IMR-90 (cell line): ENCODE measurements around the gene NAGPA. TPM values are rescaled to one million over a fixed set of nuclear protein-coding genes. Genes with fewer than 3 reads are reported as not detected.

Source experiments
- ATAC-seq: fragments of 200-7000 bp; cut with Tn5 transposase; 2 replicates; pipeline ENCODE4 v1.9.1; 2020; ENCODE audit warnings: low read depth, mild to moderate bottlenecking, moderate library complexity
- BruUV-seq: library from RNA; stranded (reverse); fragments of 400-500 nt; replicated peaks from 2 replicates; lab custom pipeline; 2021; lab: Mats Ljungman, UMichigan
- CTCF ChIA-PET: fragments of 300-600 bp; formaldehyde crosslinking; extraction: SDS; loops from one replicate; lab custom pipeline; 2021; ENCODE audit warnings: antibody characterized with exemption; lab: Yijun Ruan, JAX
- POLR2A ChIA-PET: fragments of 300-600 bp; sonication (Branson Sonifier 250); formaldehyde crosslinking; loops from one replicate; lab custom pipeline; 2022; ENCODE audit warnings: antibody characterized with exemption; ENCODE audit not compliant: unreplicated experiment; lab: Charles Lee
- DNase-seq: peaks from one replicate; pipeline ENCODE4 v3.0.0; 2013
- H2AFZ ChIP-seq: replicated peaks from 2 replicates; pipeline ENCODE3; 2013; ENCODE audit warnings: low read length, mild to moderate bottlenecking; ENCODE audit not compliant: poor library complexity
- H2AK5ac ChIP-seq: 2 replicates; pipeline ENCODE4 v1.6.1; 2013; ENCODE audit warnings: low read depth, low read length, inconsistent platforms
- H2AK9ac ChIP-seq: replicated peaks from 2 replicates; pipeline ENCODE3; 2013; ENCODE audit warnings: mild to moderate bottlenecking, low read depth, low read length, moderate library complexity; ENCODE audit not compliant: poor library complexity
- H2BK120ac ChIP-seq: 2 replicates; pipeline ENCODE4 v1.6.1; 2013; ENCODE audit warnings: low read depth, low read length, inconsistent platforms
- H2BK15ac ChIP-seq: 3 replicates; pipeline ENCODE4 v1.6.1; 2013; ENCODE audit warnings: low read depth, low read length, inconsistent platforms
- H2BK20ac ChIP-seq: 2 replicates; pipeline ENCODE4 v1.6.1; 2013; ENCODE audit warnings: low read depth, mild to moderate bottlenecking, inconsistent platforms, low read length, moderate library complexity
- H2BK5ac ChIP-seq: 2 replicates; pipeline ENCODE4 v1.6.1; 2013; ENCODE audit warnings: mild to moderate bottlenecking, low read depth, low read length, inconsistent platforms; ENCODE audit not compliant: poor library complexity, severe bottlenecking
- H3K14ac ChIP-seq: replicated peaks from 2 replicates; pipeline ENCODE4 v1.6.1; 2013; ENCODE audit warnings: low read depth, low read length, inconsistent platforms
- H3K18ac ChIP-seq: 2 replicates; pipeline ENCODE4 v1.6.1; 2013; ENCODE audit warnings: low read depth, low read length, control low read depth
- H3K23ac ChIP-seq: 2 replicates; pipeline ENCODE4 v1.6.1; 2013; ENCODE audit warnings: low read depth, low read length, inconsistent platforms
- H3K27ac ChIP-seq: 2 replicates; pipeline ENCODE4 v1.5.1; 2013; ENCODE audit warnings: mild to moderate bottlenecking, control low read depth, low read length; ENCODE audit not compliant: insufficient read depth
- H3K27me3 ChIP-seq: 2 replicates; pipeline ENCODE4 v1.6.1; 2013; ENCODE audit warnings: low read length; ENCODE audit not compliant: control insufficient read depth, insufficient read depth
- H3K36me3 ChIP-seq: 2 replicates; pipeline ENCODE4 v1.6.1; 2013; ENCODE audit warnings: low read length, mixed read lengths; ENCODE audit not compliant: control insufficient read depth, insufficient read depth
- H3K4ac ChIP-seq: 2 replicates; pipeline ENCODE4 v1.6.1; 2013; ENCODE audit warnings: low read depth, low read length, inconsistent platforms
- H3K4me1 ChIP-seq: 2 replicates; pipeline ENCODE4 v1.6.1; 2013; ENCODE audit warnings: low read length, mixed read lengths; ENCODE audit not compliant: control insufficient read depth, insufficient read depth
- H3K4me2 ChIP-seq: 2 replicates; pipeline ENCODE4 v1.6.1; 2013; ENCODE audit warnings: low read depth, mild to moderate bottlenecking, control low read depth, low read length, moderate library complexity
- H3K4me3 ChIP-seq: 2 replicates; pipeline ENCODE4 v1.5.1; 2013; ENCODE audit warnings: low read depth, mild to moderate bottlenecking, control low read depth, low read length, moderate library complexity; ENCODE audit not compliant: insufficient read depth
- H3K56ac ChIP-seq: 2 replicates; pipeline ENCODE4 v1.6.1; 2013; ENCODE audit warnings: low read length, inconsistent platforms; ENCODE audit not compliant: insufficient read depth; ENCODE audit errors: extremely low read depth
- H3K79me1 ChIP-seq, 2 experiments: 2 replicates each; pipeline ENCODE4 v1.6.1; 2013; ENCODE audit warnings: low read length in 2 of 2, inconsistent platforms in 1 of 2, low read depth in 1 of 2
- H3K9ac ChIP-seq: 2 replicates; pipeline ENCODE4 v1.6.1; 2013; ENCODE audit warnings: low read depth, low read length, control low read depth
- H3K9me1 ChIP-seq: 2 replicates; pipeline ENCODE4 v1.6.1; 2013; ENCODE audit warnings: low read length, inconsistent platforms; ENCODE audit not compliant: insufficient read depth
- H3K9me3 ChIP-seq: 2 replicates; pipeline ENCODE4 v1.6.1; 2013; ENCODE audit warnings: low read length; ENCODE audit not compliant: control insufficient read depth, insufficient read depth
- H4K20me1 ChIP-seq: 2 replicates; pipeline ENCODE4 v1.6.1; 2013; ENCODE audit warnings: low read length, inconsistent platforms; ENCODE audit not compliant: insufficient read depth
- H4K5ac ChIP-seq: 2 replicates; pipeline ENCODE4 v1.6.1; 2013; ENCODE audit warnings: mild to moderate bottlenecking, low read depth, low read length, control low read depth
- H4K8ac ChIP-seq, 2 experiments: 2 replicates each; pipeline ENCODE4 v1.6.1; 2013; ENCODE audit warnings: low read depth in 2 of 2, low read length in 2 of 2, control low read depth in 1 of 2, inconsistent platforms in 1 of 2
- H4K91ac ChIP-seq: 2 replicates; pipeline ENCODE4 v1.6.1; 2013; ENCODE audit warnings: low read depth, low read length, inconsistent platforms; ENCODE audit not compliant: insufficient read depth
- BHLHE40 ChIP-seq: fragments of 150-350 bp; IDR thresholded peaks from 2 replicates; pipeline ENCODE4 v1.6.1; 2016; ENCODE audit warnings: mild to moderate bottlenecking, low read depth, low read length
- CHD1 ChIP-seq: IDR thresholded peaks from 2 replicates; pipeline ENCODE4 v1.6.1; 2012; ENCODE audit warnings: low read depth, low read length, improper control_type of control experiment
- FOS ChIP-seq: fragments of 150-350 bp; IDR thresholded peaks from 2 replicates; pipeline ENCODE4 v1.6.1; 2016; ENCODE audit warnings: low read depth, low read length
- MAFK ChIP-seq: IDR thresholded peaks from 2 replicates; pipeline ENCODE4 v1.6.1; 2012; ENCODE audit warnings: low read depth, low read length, improper control_type of control experiment
- NFE2L2 ChIP-seq: fragments of 150-350 bp; IDR thresholded peaks from 2 replicates; pipeline ENCODE4 v1.6.1; 2016; ENCODE audit warnings: low read depth, mild to moderate bottlenecking, low read length
- POLR2A ChIP-seq: IDR thresholded peaks from 2 replicates; pipeline ENCODE4 v1.6.1; 2012; ENCODE audit warnings: mild to moderate bottlenecking, low read depth, low read length
- RFX5 ChIP-seq: IDR thresholded peaks from 2 replicates; pipeline ENCODE4 v1.8.0; 2012; ENCODE audit warnings: low read depth, mild to moderate bottlenecking, low read length, moderate library complexity
- WGBS, 2 experiments: methylation state at CpG; one replicate each; pipeline versions ENCODE4 v1.1.5 to v1.1.7; 2013; ENCODE audit warnings: missing lambda C conversion rate in 2 of 2; ENCODE audit not compliant: insufficient read length in 1 of 2; ENCODE audit errors: extremely low coverage in 2 of 2; 5-methylcytosine and 5-hydroxymethylcytosine counted together
- dilution Hi-C: fragments of 300-500 bp; cut with HindIII; formaldehyde crosslinking; loops from one replicate; pipeline ENCODE4 v1.14.3; 2018; ENCODE audit warnings: low sequenced_read_pairs; ENCODE audit not compliant: unreplicated experiment
- in situ Hi-C: fragments of 300-500 bp; cut with MboI; formaldehyde crosslinking; loops from 3 replicates; pipeline ENCODE4 v1.14.3; 2019; ENCODE audit warnings: low sequenced_read_pairs, inconsistent platforms, mixed read lengths
- intact Hi-C: fragments of 100-400 bp; cut with micrococcal nuclease; formaldehyde crosslinking; loops from 2 replicates; pipeline ENCODE4 v1.10.0; 2022
- polyA plus RNA-seq, 3 experiments: library from polyadenylated mRNA; depleted of rRNA; stranded (reverse); fragments of >200 nt; gene quantifications; 2 replicates each; pipeline ENCODE4 v1.2.3, GENCODE V29; 2012; ENCODE audit warnings: low replicate concordance in 1 of 3
- total RNA-seq: library from RNA; depleted of rRNA; stranded (reverse); fragments of >200 nt; gene quantifications from 2 replicates; pipeline ENCODE4 v1.2.3, GENCODE V29; 2012

The NAGPA gene
- total and polyA plus RNA-seq, 2 of the 4 experiments (the other 2 are of a cell fraction): 6.5 to 12.2 TPM

DNA sequence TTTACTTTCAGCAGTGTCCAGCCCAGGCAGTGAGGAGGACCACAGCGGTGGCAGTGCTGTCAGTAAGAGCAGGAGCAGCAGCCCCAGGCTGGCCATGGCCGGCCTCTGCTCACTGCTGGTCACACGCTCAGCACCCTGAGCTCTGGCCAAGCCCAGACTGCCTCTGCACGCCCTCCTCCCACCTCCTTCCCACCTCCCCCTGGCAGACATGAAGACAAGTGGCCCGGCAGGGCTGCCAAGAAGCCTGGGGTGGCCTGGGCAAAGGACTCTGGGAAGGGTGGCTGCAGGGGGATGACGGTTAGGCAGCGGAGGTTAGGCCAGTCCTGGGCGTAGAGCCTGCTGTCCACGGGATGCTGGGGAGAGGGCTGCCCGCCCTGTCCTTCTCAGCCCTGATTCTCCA is 32.1 kb upstream of the NAGPA start, which contains the start of gene C16orf89:
TSS of gene C16orf89 (minus strand) at position 144 of the 400 bp plus-strand sequence. CDS start at position 96, 48 bp downstream.
- Histone ChIP-seq H3K27ac (no peak within 1 kb of the TSS), H3K9me1 (peaks cover 3% of the 10 kb centered on the region; the same call in 1 of the 2 replicates), H4K91ac (no peak within 1 kb of the TSS), H3K79me1 (no peaks in the 10 kb centered on the region), H3K4ac (no peak within 1 kb of the TSS), H3K18ac (no peak within 1 kb of the TSS; the same call in 1 of the 2 replicates), H2AFZ (peak within 1 kb of the TSS; percentile 39), H3K4me2 (peak within 1 kb of the TSS; percentile 63; the same call in 1 of the 2 replicates), H3K23ac (no peak within 1 kb of the TSS), H2BK5ac (no peak within 1 kb of the TSS), H3K4me1 (peaks cover 6% of the 10 kb centered on the region; the same call in 1 of the 2 replicates), H2AK5ac (no peak within 1 kb of the TSS), H3K4me3 (no peak within 1 kb of the TSS), H4K5ac (no peak within 1 kb of the TSS; the same call in 1 of the 2 replicates), H3K9ac (no peak within 1 kb of the TSS), H3K9me3 (no peaks in the 10 kb centered on the region), H2AK9ac (no peak within 1 kb of the TSS), H2BK20ac (no peak within 1 kb of the TSS), H3K56ac (no peak within 1 kb of the TSS), H4K20me1 (no peaks in the 10 kb centered on the region), H4K8ac (no peak within 1 kb of the TSS; a peak in 1 of 4 replicates), H3K14ac (no peak within 1 kb of the TSS), H3K36me3 (no peaks in the 10 kb centered on the region), H3K27me3 (peaks cover 19% of the 10 kb centered on the region), H2BK15ac (no peak within 1 kb of the TSS), H2BK120ac (no peak within 1 kb of the TSS)
- TF ChIP-seq FOS (no peak), CHD1 (no peak), POLR2A (no peak), MAFK (no peak), BHLHE40 (no peak), NFE2L2 (no peak), RFX5 (no peak)
- POLR2A ChIA-PET: no interaction called here
- dilution Hi-C loops (no loop called here), intact Hi-C loops (no loop called here), in situ Hi-C loops (no loop called here)
- CTCF ChIA-PET: interaction anchor here (1.3 kb wide), 1 partner anchor 19 kb away, joined by 4 read pairs; no protein-coding TSS in a partner anchor
- DNase-seq (no peak), ATAC-seq (peak; percentile 72)
- WGBS, 2 experiments: 30% methylated on average over 2 of the region's 10 CpGs; no CpG with 5 or more reads in 1 of the 2 experiments
- no TSS peak for BruUV-seq
